Measurements from ENCODE around the gene KPRP. TPM values are rescaled to one million over a fixed set of nuclear protein-coding genes. Genes with fewer than 3 reads are reported as not detected.

Gene KPRP
- total RNA-seq, 1 donor from 2014 or later, result not detected

GRCh38 chr1:152761609-152762213 is 3.9 kb downstream of the KPRP start:
- no peak for DNase-seq (ENCODE audit: low spot score)
- TF ChIP-seq CTCF (IDR thresholded peaks at IDR 0.05) (no peak), EZH2 (IDR thresholded peaks at IDR 0.05) (no peak), EZH2phosphoT487 (IDR thresholded peaks at IDR 0.05) (no peak)
- Histone ChIP-seq H3K4me3 (no peak overlapping the region), H3K9me3 (ENCODE audit: low read depth) (peaks cover 15% of the 10 kb centered on the region), H3K27me3 (no peaks in the 10 kb centered on the region), H2AFZ (replicated peaks) (no peak overlapping the region), H3K79me2 (ENCODE audit: low read depth) (no peaks in the 10 kb centered on the region), H3K4me1 (no peaks in the 10 kb centered on the region), H3K36me3 (no peaks in the 10 kb centered on the region), H3F3A (ENCODE audit: low read depth) (no peaks in the 10 kb centered on the region), H3K9ac (no peak overlapping the region), H4K20me1 (ENCODE audit: low read depth) (no peaks in the 10 kb centered on the region), H3K4me2 (no peak overlapping the region), H3K27ac (no peak overlapping the region)
- no peaks in the 10 kb centered on the region for H3K36me3 Mint-ChIP-seq
- no peak overlapping the region for H3K4me3 Mint-ChIP-seq
- peaks cover 49% of the 10 kb centered on the region for H3K9me3 Mint-ChIP-seq
- no peaks in the 10 kb centered on the region for H3K4me1 Mint-ChIP-seq
- H3K27me3 Mint-ChIP-seq (ENCODE audit: insufficient read depth, low read depth), result peaks cover 7% of the 10 kb centered on the region
- H3K27ac Mint-ChIP-seq, result no peak overlapping the region

DNA sequence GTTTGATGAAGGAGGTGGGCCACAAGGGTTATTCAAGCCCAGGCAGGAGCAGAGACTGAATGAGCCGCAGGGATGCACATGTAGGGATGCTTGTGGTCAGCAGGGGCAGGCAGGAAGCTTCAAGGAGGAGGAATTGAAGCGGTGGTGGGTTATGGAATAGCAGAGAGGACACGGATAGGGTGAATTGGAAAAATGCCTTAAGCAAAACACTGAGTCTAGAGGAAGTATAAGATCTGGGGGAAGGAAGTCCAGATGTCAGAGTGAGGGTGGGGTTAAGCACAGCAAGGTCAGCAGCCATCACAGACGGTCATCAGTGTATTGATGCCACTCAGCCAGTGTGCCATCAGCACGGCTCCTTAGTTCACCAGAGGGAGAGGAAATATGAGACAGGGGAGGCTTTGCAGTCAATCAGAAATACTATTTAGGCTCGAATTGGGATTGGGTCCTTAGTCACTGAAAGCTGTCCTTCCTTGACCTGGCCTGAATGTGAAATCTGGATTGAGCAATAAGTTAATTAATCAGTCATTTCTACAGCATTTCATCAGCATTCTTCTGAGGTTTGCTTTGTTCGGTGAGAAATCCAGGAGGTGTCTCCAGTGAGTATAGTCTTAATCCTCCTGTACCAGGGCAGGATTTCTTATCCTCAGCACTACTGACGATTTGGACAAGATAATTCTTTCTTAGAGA is 11.2 kb downstream of the KPRP start:
- no peaks in the 10 kb centered on the region for H3K4me1 ChIP-seq
- no peak for TF ChIP-seq EZH2phosphoT487 (IDR thresholded peaks at IDR 0.05)
- TF ChIP-seq EZH2 (IDR thresholded peaks at IDR 0.05), result no peak
- no peak for TF ChIP-seq CTCF (IDR thresholded peaks at IDR 0.05)
- Mint-ChIP-seq H3K27ac (no peak overlapping the region), H3K36me3 (no peaks in the 10 kb centered on the region), H3K27me3 (ENCODE audit: insufficient read depth, low read depth) (peaks cover 5% of the 10 kb centered on the region), H3K4me1 (no peaks in the 10 kb centered on the region), H3K9me3 (peaks cover 21% of the 10 kb centered on the region), H3K4me3 (no peak overlapping the region)
- no peaks in the 10 kb centered on the region for H3K79me2 ChIP-seq (ENCODE audit: low read depth)
- H3K9me3 ChIP-seq (ENCODE audit: low read depth), result peaks cover 32% of the 10 kb centered on the region
- no peaks in the 10 kb centered on the region for H3K36me3 ChIP-seq
- H3K27ac ChIP-seq, result no peak overlapping the region
- no peak overlapping the region for H2AFZ ChIP-seq (replicated peaks)
- no peaks in the 10 kb centered on the region for H3K27me3 ChIP-seq
- DNase-seq (ENCODE audit: low spot score), result no peak
- H3F3A ChIP-seq (ENCODE audit: low read depth), result no peaks in the 10 kb centered on the region
- H4K20me1 ChIP-seq (ENCODE audit: low read depth), result no peaks in the 10 kb centered on the region
- H3K4me2 ChIP-seq, result no peak overlapping the region
- no peak overlapping the region for H3K9ac ChIP-seq
- H3K4me3 ChIP-seq, result no peak overlapping the region

GRCh38 chr1:152770411-152770810 is 12.6 kb downstream of the KPRP start:
- Histone ChIP-seq H3F3A (ENCODE audit: low read depth) (no peaks in the 10 kb centered on the region), H3K36me3 (no peaks in the 10 kb centered on the region), H3K9ac (no peak overlapping the region), H3K27me3 (no peaks in the 10 kb centered on the region), H3K4me2 (no peak overlapping the region), H3K4me3 (no peak overlapping the region), H2AFZ (replicated peaks) (no peak overlapping the region), H3K27ac (no peak overlapping the region), H4K20me1 (ENCODE audit: low read depth) (no peaks in the 10 kb centered on the region), H3K4me1 (no peaks in the 10 kb centered on the region), H3K9me3 (ENCODE audit: low read depth) (peaks cover 41% of the 10 kb centered on the region), H3K79me2 (ENCODE audit: low read depth) (no peaks in the 10 kb centered on the region)
- Mint-ChIP-seq H3K9me3 (peaks cover 19% of the 10 kb centered on the region), H3K4me3 (no peak overlapping the region), H3K27ac (no peak overlapping the region), H3K4me1 (no peaks in the 10 kb centered on the region), H3K27me3 (ENCODE audit: insufficient read depth, low read depth) (peaks cover 5% of the 10 kb centered on the region), H3K36me3 (no peaks in the 10 kb centered on the region)
- TF ChIP-seq EZH2phosphoT487 (IDR thresholded peaks at IDR 0.05), result no peak
- no peak for TF ChIP-seq CTCF (IDR thresholded peaks at IDR 0.05)
- TF ChIP-seq EZH2 (IDR thresholded peaks at IDR 0.05), result no peak
- DNase-seq (ENCODE audit: low spot score), result no peak

Measured in neural progenitor cell (in vitro differentiated cells).